Neural crest cell (in vitro differentiated cells): ENCODE results near the gene UBTF. TPM values are rescaled to one million over a fixed set of nuclear protein-coding genes. Genes with fewer than 3 reads are reported as not detected.

Source experiments
- DNase-seq: peaks from one replicate; pipeline ENCODE4 v3.0.0; 2021; ENCODE audit warnings: low read depth, mixed read lengths, low spot score
- H3K27ac Mint-ChIP-seq: one replicate; pipeline ENCODE4 v1.8.0; 2021; ENCODE audit warnings: mild to moderate bottlenecking, mixed read lengths; ENCODE audit not compliant: unreplicated experiment
- H3K27me3 Mint-ChIP-seq: 2 replicates; pipeline ENCODE4 v1.8.0; 2021; ENCODE audit warnings: low read depth, mild to moderate bottlenecking, mixed read lengths
- H3K36me3 Mint-ChIP-seq: 2 replicates; pipeline ENCODE4 v1.8.0; 2021; ENCODE audit warnings: low read depth, mild to moderate bottlenecking, mixed read lengths
- H3K4me1 Mint-ChIP-seq: 2 replicates; pipeline ENCODE4 v1.8.0; 2021; ENCODE audit warnings: mixed read lengths
- H3K4me3 Mint-ChIP-seq: one replicate; pipeline ENCODE4 v1.8.0; 2021; ENCODE audit warnings: mild to moderate bottlenecking, mixed read lengths
- H3K9me3 Mint-ChIP-seq: 2 replicates; pipeline ENCODE4 v1.8.0; 2021; ENCODE audit warnings: mixed read lengths
- total RNA-seq: library from RNA; stranded (reverse); gene quantifications from 2 replicates; pipeline ENCODE4 v1.2.1, GENCODE V29; 2021
- TF ChIP-seq, protein P1 (sequence below): fragments of 200-600 bp; sonication (generic); conservative IDR thresholded peaks from 2 replicates; pipeline ENCODE4 v1.5.0; 2021; ENCODE audit warnings: antibody characterized with exemption, mild to moderate bottlenecking

UBTF gene
- total RNA-seq, 1 donor from 2014 or later = 106 TPM

DNA sequence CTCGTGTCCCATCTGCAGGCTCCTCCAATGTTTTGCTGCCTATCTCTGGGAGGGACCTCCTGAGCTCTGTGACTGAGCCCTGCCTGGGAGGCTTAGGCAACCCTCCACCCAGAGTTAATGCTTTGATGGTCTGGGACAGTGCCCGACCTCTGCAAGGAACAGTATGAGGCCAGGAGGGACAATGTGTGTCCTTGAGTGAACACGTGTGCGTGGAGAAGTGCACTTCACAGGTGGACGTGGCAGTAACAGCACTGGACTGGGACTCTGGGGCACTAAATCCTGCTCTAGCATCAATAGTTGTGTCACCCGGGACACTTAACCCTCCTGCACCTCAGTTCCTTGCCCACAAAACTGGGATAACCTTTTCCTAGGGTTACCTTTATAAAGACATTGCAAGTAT lies 4.6 kb downstream of the UBTF start:
- Mint-ChIP-seq H3K9me3 (no peaks in the 10 kb centered on the region), H3K27ac (no peak overlapping the region), H3K36me3 (peaks cover 14% of the 10 kb centered on the region), H3K27me3 (no peaks in the 10 kb centered on the region), H3K4me1 (peaks cover 26% of the 10 kb centered on the region), H3K4me3 (peak overlapping the region; percentile 73)
- TF ChIP-seq, protein P1, sequence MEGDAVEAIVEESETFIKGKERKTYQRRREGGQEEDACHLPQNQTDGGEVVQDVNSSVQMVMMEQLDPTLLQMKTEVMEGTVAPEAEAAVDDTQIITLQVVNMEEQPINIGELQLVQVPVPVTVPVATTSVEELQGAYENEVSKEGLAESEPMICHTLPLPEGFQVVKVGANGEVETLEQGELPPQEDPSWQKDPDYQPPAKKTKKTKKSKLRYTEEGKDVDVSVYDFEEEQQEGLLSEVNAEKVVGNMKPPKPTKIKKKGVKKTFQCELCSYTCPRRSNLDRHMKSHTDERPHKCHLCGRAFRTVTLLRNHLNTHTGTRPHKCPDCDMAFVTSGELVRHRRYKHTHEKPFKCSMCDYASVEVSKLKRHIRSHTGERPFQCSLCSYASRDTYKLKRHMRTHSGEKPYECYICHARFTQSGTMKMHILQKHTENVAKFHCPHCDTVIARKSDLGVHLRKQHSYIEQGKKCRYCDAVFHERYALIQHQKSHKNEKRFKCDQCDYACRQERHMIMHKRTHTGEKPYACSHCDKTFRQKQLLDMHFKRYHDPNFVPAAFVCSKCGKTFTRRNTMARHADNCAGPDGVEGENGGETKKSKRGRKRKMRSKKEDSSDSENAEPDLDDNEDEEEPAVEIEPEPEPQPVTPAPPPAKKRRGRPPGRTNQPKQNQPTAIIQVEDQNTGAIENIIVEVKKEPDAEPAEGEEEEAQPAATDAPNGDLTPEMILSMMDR = no peak
- DNase-seq = no peak

DNA sequence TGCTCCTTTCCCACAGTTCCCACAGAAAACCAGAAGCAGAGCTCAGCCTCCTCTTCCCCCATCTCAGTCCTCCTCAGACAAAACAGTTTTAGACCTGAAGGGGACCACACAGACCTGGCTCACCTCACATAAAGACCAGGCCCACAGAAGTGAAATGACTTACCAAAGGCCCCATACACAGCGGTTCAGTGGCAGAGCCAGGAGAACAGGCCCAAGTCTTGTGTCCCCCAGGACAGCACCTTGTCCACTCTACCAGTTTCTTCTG lies 5.3 kb downstream of the UBTF start:
- Mint-ChIP-seq H3K36me3 (peaks cover 14% of the 10 kb centered on the region), H3K4me3 (peak overlapping the region; percentile 66), H3K27ac (no peak overlapping the region), H3K27me3 (no peaks in the 10 kb centered on the region), H3K4me1 (peaks cover 26% of the 10 kb centered on the region), H3K9me3 (no peaks in the 10 kb centered on the region)
- TF ChIP-seq, protein P1 = no peak
- no peak for DNase-seq

DNA sequence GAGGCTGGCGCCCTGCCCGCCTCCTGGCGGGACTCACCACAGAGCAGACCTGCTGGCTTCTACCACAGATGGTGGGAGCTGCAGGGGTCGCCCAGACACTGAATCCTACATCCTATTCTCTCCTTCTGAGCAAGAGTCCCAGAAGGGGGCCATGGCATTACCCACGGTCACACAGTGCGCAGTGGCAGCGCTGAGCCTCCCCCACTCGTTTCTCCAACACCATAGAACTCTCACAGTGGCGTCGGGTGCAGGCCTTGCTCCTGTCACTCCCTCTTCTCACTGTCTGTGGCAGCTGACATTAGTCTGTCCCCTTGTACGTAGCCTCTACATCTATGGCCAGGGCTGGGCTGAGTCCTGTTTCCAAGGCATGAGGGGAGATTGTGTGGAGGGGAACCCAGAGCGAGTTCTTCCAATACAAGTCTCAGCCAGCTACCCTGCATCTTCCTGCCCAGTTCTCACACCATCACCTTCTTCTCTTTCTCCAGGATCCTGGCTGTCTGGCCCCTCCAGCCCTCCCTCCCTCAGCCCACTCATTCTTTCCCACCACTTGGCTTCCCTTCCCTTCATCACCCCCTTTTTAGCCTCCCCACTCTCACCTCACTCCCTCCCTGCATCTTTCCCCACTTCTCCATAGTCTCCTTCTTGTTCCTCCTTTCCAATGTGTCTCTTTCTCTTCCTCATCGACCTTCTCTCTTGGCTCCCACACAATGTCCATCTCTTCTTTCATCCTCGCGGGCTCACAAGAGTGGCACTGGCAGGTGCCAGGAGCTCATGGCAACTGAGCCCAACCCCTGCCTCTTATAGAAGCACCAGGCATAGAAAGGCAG lies 5.9 kb downstream of the UBTF start:
- Mint-ChIP-seq H3K27me3 (no peaks in the 10 kb centered on the region), H3K27ac (no peak overlapping the region), H3K4me3 (peak overlapping the region; percentile 66), H3K9me3 (no peaks in the 10 kb centered on the region), H3K36me3 (peaks cover 14% of the 10 kb centered on the region), H3K4me1 (peaks cover 26% of the 10 kb centered on the region)
- TF ChIP-seq, protein P1 = no peak
- DNase-seq = no peak

DNA sequence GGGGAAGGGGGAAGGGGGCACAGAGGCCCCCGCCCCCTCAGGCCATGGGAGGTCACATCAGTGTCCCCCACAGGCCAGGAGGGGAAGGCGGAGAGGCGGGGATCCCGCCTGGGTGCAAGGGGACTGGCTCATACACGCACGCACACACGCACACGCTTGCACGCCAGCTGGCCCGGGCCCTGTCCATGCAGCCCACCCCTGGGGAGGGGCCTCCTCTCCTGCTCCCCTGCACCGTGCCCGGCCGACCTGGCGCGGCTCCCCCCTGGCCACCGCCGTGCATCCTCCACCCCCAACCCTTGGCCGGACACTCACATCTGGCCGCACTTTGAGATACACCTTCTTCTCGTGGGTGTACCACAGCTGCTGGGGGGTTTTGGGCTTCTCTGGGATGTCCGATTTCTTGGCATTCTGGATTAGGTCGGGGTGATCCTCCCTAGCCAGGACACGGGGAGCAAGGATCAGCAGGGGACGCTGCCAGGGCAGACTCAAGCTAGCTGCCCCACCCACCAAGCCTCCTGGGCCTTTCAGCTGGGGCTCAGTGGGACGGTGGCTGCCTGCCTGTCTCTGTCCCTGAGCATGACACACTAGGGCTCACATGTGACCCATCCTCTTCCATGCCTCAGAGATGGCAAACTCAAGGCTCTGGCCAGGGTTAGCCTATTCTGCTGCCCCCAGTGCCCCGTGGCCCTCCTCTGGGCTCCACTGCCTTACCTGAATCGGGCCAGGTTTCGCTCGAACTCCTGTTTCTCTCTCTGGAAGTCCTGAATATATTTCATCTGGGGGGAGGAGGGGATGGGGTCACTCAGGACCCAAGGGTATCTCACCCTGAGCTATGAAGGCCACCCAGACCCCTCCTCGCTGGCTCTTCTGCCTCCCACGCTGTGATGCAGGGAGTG lies 6.7 kb downstream of the UBTF start:
- Mint-ChIP-seq H3K4me3 (peak overlapping the region; percentile 66), H3K27me3 (no peaks in the 10 kb centered on the region), H3K36me3 (peaks cover 19% of the 10 kb centered on the region), H3K27ac (peak overlapping the region; percentile 75), H3K9me3 (no peaks in the 10 kb centered on the region), H3K4me1 (peaks cover 22% of the 10 kb centered on the region)
- no peak for DNase-seq
- TF ChIP-seq, protein P1 = no peak

DNA sequence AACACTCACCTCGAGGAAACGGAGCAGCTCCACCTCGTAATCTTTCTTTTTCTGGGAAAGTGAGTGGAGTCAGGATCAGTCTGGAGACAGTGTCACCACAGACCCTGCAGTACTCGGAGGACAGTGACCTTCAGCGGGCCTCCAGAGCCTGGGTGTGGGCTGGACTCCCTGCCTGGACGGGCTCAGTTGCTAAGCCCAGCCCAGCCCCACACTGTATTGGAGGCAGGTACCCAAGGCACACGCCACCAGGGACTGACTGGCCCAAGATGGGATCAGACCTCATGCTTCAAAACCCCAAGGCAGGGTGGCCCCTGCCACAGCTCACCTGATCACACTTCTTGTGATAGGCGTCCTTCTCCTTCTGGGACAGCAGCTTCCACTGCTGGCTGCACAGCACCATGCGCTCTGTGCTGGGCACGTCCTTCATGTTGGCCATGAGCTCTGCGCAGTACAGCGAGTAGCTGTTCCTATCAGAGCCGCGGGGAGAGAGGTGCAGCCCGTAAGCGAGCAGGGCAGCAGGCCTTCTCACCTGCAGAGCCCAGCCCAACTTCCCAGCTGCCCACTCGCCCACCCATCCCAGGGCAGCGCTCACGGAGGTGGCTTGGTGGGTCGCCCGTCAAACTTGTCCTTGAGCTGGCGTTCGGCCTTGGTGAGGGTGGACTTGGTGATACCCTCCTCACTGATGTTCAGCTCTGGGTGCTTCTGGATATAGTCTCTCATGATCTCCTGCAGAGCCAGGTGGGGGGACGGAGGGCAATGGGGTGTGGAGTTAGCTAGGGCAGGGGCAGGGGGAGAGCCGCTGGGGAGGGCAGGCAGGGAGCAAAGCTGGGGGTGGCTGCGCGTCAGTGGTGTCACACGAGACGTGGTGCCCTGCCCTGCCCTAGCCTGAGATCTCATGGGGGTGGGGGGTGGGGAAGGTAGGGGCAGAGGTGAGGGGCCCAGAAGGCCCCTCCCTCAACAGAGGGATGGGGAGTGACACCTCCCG lies 7.9 kb downstream of the UBTF start:
- peaks cover 12% of the 10 kb centered on the region for H3K4me1 Mint-ChIP-seq
- H3K36me3 Mint-ChIP-seq = peaks cover 19% of the 10 kb centered on the region
- DNase-seq = no peak
- H3K9me3 Mint-ChIP-seq = no peaks in the 10 kb centered on the region
- H3K4me3 Mint-ChIP-seq = peak overlapping the region; percentile 19
- H3K27ac Mint-ChIP-seq = peak overlapping the region; percentile 78
- H3K27me3 Mint-ChIP-seq = no peaks in the 10 kb centered on the region
- TF ChIP-seq, protein P1 = no peak
